GM18873 (cell line): ENCODE data around the gene CLEC2A.
"Not testable (repeated sequence)": the region's sequence is repeated elsewhere in the genome, so short reads cannot be mapped to it uniquely, and the experiment has no call there.

ENCODE experiments used
- ATAC-seq: cut with Tn5 transposase; IDR thresholded peaks from one replicate; pipeline ENCODE4 v1.9.1; 2021; ENCODE audit warnings: mild to moderate bottlenecking, moderate library complexity, moderate number of reproducible peaks; ENCODE audit not compliant: unreplicated experiment, low FRiP score

Gene CLEC2A, protein sequence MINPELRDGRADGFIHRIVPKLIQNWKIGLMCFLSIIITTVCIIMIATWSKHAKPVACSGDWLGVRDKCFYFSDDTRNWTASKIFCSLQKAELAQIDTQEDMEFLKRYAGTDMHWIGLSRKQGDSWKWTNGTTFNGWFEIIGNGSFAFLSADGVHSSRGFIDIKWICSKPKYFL

GRCh38 chr12:9932270-9932669 is at the start of gene CLEC2A:
CLEC2A (minus strand) TSS chr12:9932370; CDS start chr12:9932329, 41 bp downstream.
- ATAC-seq, result no peak

DNA sequence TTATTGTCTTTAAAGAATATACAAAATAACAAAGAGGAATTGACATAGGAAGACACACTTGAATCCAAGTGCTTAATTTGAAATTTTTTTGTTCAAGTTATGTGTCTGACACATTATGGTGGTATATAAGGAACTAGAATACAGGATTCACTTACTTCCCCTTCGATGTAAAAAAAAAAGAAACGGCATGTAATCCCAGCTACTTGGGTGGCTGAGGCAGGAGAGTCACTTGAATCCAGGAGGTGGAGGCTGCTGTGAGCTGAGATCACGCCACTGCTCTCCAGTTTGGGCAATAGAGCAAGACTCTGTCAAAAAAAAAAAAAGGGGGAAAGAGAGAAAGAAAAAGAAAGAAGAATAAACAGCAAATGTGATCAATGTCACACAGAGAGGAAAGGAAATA is 48.0 kb upstream of the CLEC2A start:
- no peak for ATAC-seq

DNA sequence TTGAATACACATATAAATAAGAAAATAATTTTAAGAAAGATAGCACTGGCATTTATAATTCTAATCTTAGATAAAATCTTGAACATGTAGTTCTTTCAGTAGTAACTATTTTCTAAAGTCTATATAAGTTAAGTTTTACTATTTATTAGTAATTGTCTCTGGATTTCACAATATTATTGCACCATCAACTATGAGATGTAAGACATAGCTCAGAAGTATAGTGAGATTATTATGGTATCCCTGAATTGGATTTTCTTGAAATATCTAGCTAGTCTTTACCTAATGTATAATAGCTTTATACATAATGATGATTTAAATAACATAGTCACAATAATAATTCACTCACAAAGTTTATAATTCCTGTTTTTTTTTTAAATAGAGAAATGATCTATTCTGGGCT is 45.7 kb upstream of the CLEC2A start:
- no peak for ATAC-seq

DNA sequence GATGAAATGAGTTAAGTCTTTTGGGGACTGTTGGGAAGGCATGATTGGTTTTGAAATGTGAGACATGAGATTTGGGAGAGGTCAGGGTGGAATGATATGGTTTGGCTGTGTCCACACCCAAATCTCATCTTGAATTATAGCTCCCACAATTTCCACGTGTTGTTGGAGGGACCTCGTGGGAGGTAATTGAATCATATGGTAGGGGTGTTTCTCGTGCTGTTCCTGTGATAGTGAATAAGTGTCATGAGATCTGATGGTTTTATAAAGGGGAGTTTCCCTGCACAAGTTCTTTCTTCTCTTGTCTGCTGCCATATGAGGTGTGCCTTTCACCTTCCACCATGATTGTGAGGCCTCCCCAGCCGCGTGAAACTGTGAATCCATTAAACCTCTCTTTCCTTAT is 44.5 kb upstream of the CLEC2A start:
- ATAC-seq, result not testable (repeated sequence)

GRCh38 chr12:9975614-9976013 is 43.4 kb upstream of the CLEC2A start:
- no peak for ATAC-seq

GRCh38 chr12:9974731-9975130 is 42.6 kb upstream of the CLEC2A start:
- ATAC-seq, result not testable (repeated sequence)

DNA sequence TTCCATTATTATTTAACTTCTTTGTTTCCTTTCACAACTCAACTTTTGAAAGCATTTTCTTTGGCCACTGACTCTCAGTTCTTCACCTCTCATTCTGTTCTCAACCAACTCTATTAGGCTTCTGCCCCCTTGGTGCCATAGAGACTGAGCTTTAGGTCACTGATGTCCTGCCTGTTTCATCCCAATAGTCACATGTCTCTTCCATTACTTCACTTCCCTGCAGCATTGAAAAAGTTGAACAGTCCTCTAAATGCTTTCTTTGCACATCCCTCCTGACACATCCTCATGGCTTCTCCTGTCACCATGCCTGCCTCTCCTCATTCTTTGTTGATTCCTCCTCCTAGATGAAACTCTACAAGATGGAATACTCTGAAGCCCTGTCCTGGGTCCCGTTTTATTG is 41.8 kb upstream of the CLEC2A start:
- no peak for ATAC-seq

GRCh38 chr12:9971181-9971580 is 39.0 kb upstream of the CLEC2A start, which contains the start of gene CLEC12A:
CLEC12A (plus strand) TSS chr12:9971409; CDS start chr12:9971597, 188 bp downstream.
- no peak for ATAC-seq

DNA sequence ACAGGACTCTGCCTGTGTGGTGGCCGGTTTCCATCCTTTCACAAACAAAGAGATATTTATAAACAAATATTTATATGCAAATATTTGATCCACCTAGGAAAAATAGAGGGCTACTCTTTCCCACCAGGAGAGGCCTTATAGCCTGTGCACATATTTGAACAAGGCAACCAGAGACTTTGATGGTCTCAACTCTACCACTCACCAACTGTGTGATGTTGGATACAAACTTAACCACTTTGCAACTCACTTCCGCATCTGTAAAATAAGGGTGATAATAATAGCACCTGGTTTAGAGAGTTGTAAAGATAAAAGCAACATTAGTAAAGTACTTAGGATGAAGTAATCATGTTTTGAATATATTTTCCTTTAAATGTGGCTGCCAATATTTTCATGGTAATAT is 37.5 kb upstream of the CLEC2A start:
- no peak for ATAC-seq

DNA sequence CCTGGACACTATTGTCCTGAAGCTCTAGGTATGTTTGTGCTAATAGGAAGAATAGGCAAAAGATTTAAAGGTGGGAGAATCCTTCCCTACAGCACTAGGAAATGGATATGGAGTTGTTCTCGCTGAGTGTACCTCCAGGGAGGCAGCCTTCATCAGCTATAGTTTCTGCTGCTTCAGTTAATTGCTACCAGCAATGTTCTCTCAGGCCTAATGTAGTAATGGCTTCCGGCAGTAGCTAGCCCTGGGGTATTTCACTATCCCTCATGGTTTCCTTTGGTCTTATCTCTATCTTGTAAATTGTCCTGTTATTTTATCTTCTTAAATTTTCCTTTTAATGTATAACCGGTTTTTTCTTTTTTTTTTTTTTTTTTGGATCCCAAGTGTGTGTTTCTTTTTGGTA is 29.7 kb upstream of the CLEC2A start:
- no peak for ATAC-seq

GRCh38 chr12:9961106-9961505 is 28.9 kb upstream of the CLEC2A start:
- ATAC-seq, result no peak

DNA sequence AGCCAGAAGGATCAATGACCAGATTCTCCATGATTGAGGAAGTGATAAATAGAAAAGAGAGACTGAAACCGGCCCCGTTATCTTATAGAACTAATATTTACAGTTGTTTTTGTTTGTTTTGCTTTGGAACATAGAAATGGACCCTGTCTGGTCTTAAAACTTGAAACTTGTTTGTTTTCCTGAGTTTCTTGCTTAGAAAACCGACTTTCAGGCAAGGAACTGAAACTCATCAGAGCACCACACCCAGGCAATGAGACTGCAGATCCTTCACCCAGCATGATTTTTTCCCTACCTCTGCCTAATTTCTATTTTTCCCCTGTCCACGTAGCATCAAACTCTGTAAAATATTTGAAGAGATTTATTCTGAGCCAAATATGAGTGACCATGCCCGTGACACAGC is 28.4 kb upstream of the CLEC2A start:
- ATAC-seq, result no peak

GRCh38 chr12:9957834-9958233 is 25.7 kb upstream of the CLEC2A start:
- ATAC-seq, result no peak

DNA sequence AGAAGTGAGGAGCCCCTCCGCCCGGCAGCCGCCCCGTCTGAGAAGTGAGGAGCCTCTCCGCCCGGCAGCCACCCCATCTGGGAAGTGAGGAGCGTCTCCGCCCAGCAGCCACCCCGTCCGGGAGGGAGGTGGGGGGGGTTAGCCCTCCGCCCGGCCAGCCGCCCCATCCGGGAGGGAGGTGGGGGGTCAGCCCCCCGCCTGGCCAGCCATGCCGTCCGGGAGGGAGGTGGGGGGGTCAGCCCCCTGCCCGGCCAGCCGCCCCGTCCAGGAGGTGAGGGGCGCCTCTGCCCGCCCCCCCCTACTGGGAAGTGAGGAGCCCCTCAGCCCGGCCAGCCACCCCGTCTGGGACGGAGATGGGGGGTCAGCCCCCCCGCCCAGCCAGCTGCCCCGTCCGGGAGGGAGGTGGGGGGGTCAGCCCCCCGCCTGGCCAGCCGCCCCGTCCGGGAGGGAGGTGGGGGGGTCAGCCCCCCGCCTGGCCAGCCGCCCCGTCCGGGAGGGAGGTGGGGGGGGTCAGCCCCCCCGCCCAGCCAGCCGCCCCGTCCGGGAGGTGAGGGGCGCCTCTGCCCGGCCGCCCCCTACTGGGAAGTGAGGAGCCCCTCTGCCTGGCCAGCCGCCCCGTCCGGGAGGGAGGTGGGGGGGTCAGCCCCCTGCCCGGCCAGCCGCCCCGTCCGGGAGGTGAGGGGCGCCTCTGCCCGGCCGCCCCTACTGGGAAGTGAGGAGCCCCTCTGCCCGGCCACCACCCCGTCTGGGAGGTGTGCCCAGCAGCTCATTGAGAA is 21.0 kb upstream of the CLEC2A start:
- ATAC-seq, result not testable (repeated sequence)

- ATAC-seq, result no peak
These were observed 19.0 kb upstream of the CLEC2A start for GRCh38 chr12:9951026-9951675.

DNA sequence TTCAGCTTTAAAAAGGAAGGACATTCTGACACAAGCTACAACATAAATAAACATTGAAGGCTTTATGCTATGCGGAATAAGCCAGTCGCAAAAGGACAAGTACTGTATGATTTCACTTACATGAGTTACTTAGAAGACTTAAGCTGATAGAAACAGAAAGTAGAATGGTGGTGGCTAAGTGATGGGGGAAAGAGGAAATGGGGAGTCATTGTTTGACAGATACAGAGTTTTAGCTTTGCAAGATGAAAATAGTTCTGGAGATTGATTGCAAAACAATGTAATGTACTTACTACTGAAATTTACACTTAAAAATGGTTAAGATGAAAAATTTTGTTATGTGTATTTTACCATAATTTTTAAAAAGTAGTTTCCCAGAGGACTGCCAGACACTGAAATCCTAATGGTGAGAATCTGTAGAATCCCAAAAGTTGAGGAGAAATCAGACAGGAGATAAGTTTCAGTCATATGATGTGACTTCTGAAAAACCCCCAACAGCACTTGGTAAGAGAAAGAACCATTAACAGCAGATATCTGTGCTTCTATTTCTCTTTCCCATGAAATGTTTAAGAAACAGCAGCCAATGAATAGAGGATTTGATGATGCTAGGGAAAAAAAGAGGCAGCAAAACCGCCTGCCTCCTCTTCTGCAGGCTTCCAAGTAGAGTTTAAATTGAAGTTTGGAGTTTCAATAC is 16.6 kb upstream of the CLEC2A start:
- peak; percentile 94 for ATAC-seq

DNA sequence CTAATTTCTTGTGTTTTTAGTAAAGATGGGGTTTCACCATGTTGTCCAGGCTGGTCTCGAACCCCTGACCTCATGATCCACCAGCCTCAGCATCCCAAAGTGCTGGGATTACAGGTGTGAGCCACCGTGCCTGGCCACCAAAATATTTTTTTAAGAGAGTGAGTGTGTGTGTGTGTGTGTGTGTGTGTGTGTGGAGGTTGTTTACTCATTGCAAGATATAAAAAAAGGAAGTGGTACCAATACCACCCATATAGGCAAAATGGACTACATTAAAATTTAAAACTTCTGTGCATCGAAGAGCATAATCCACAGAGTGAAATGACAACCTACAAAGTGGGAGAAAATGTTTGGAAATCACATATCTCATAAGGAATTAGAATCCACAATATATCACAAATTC is 15.5 kb upstream of the CLEC2A start:
- ATAC-seq, result no peak

DNA sequence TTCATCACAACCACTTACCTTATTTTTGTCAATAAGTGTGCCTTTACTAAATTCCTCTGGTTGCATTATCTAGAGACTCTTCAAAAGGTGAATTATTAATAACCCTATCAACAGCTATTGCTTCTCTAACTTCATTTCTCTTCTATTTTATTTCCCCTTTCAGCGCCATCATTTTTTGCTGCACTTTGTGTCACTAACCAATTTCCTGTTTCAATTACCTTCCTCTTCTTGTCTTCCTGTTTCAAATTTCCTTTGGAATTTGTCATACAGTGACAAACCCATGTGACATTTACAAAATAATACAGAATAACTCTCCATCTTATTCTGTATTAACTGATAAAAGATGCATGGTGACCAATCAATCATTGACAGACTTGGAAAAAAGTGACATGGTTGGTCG is 12.2 kb upstream of the CLEC2A start:
- ATAC-seq, result no peak

- ATAC-seq, result no peak
These were observed 11.1 kb upstream of the CLEC2A start for GRCh38 chr12:9943240-9943639.

- no peak for ATAC-seq
These were observed 9.7 kb upstream of the CLEC2A start for GRCh38 chr12:9941838-9942237.

GRCh38 chr12:9940375-9940774 is 8.2 kb upstream of the CLEC2A start:
- ATAC-seq, result no peak
